Measurements from ENCODE around the gene CLEC7A. TPM values are rescaled to one million over a fixed set of nuclear protein-coding genes. Genes with fewer than 3 reads are reported as not detected.

The CLEC7A gene
- total and polyA plus RNA-seq, 2 donors, result 25.3 to 25.5 TPM

- H3K4me1 ChIP-seq (ENCODE audit: control insufficient read depth in 2 of 2, insufficient read depth in 2 of 2, low read length in 2 of 2), result peaks cover 0 to 6% of the 10 kb centered on the region in 2 donors
- no peaks in the 10 kb centered on the region for H3K36me3 ChIP-seq (ENCODE audit: control insufficient read depth in 2 of 2, insufficient read depth in 2 of 2, low read length in 1 of 2)
- H3K27ac ChIP-seq (ENCODE audit: low read depth in 1 of 2, low read length in 1 of 2), result no peak overlapping the region
- WGBS, result 93% methylated on average over 2 of the region's 2 CpGs
- H3K9me3 ChIP-seq (ENCODE audit: control insufficient read depth in 2 of 2, insufficient read depth in 1 of 2, low read length in 1 of 2), result peaks cover 0 to 6% of the 10 kb centered on the region in 2 donors
- H3K27me3 ChIP-seq (ENCODE audit: control insufficient read depth in 2 of 2, insufficient read depth in 1 of 2, low read length in 1 of 2), result peaks cover 0 to 7% of the 10 kb centered on the region in 2 donors
- DNase-seq (ENCODE audit: low read depth in 6 of 9, low spot score in 9 of 9), result no peak
- no peak overlapping the region for H3K4me3 ChIP-seq (ENCODE audit: low read length in 2 of 2)
Measured at GRCh38 chr12:10151621-10152020, 21.6 kb upstream of the CLEC7A start.

- H3K27me3 ChIP-seq (ENCODE audit: control insufficient read depth in 2 of 2, insufficient read depth in 1 of 2, low read length in 1 of 2), result no peaks in the 10 kb centered on the region
- no peak for DNase-seq (ENCODE audit: low read depth in 6 of 9, low spot score in 9 of 9)
- no peaks in the 10 kb centered on the region for H3K4me1 ChIP-seq (ENCODE audit: control insufficient read depth in 2 of 2, insufficient read depth in 2 of 2, low read length in 2 of 2)
- no peak overlapping the region for H3K27ac ChIP-seq (ENCODE audit: low read depth in 1 of 2, low read length in 1 of 2)
- H3K9me3 ChIP-seq (ENCODE audit: control insufficient read depth in 2 of 2, insufficient read depth in 1 of 2, low read length in 1 of 2), result no peaks in the 10 kb centered on the region
- no peaks in the 10 kb centered on the region for H3K36me3 ChIP-seq (ENCODE audit: control insufficient read depth in 2 of 2, insufficient read depth in 2 of 2, low read length in 1 of 2)
- no peak overlapping the region for H3K4me3 ChIP-seq (ENCODE audit: low read length in 2 of 2)
- WGBS, result 97% methylated on average over 5 of the region's 5 CpGs
Measured at GRCh38 chr12:10147714-10148403, 17.9 kb upstream of the CLEC7A start.

GRCh38 chr12:10142976-10143589 is 13.1 kb upstream of the CLEC7A start:
- no peak for DNase-seq (ENCODE audit: low read depth in 6 of 9, low spot score in 9 of 9)
- Histone ChIP-seq H3K36me3 (ENCODE audit: control insufficient read depth in 2 of 2, insufficient read depth in 2 of 2, low read length in 1 of 2) (no peaks in the 10 kb centered on the region), H3K27me3 (ENCODE audit: control insufficient read depth in 2 of 2, insufficient read depth in 1 of 2, low read length in 1 of 2) (no peaks in the 10 kb centered on the region), H3K4me3 (ENCODE audit: low read length in 2 of 2) (no peak overlapping the region), H3K9me3 (ENCODE audit: control insufficient read depth in 2 of 2, insufficient read depth in 1 of 2, low read length in 1 of 2) (no peaks in the 10 kb centered on the region), H3K4me1 (ENCODE audit: control insufficient read depth in 2 of 2, insufficient read depth in 2 of 2, low read length in 2 of 2) (no peaks in the 10 kb centered on the region), H3K27ac (ENCODE audit: low read depth in 1 of 2, low read length in 1 of 2) (no peak overlapping the region)
- WGBS, result 52% methylated on average over 1 of the region's 1 CpG

- 10% methylated on average over 2 of the region's 2 CpGs for WGBS
- Histone ChIP-seq H3K27ac (ENCODE audit: low read depth in 1 of 2, low read length in 1 of 2) (no peak overlapping the region), H3K9me3 (ENCODE audit: control insufficient read depth in 2 of 2, insufficient read depth in 1 of 2, low read length in 1 of 2) (no peaks in the 10 kb centered on the region), H3K27me3 (ENCODE audit: control insufficient read depth in 2 of 2, insufficient read depth in 1 of 2, low read length in 1 of 2) (no peaks in the 10 kb centered on the region), H3K36me3 (ENCODE audit: control insufficient read depth in 2 of 2, insufficient read depth in 2 of 2, low read length in 1 of 2) (no peaks in the 10 kb centered on the region), H3K4me1 (ENCODE audit: control insufficient read depth in 2 of 2, insufficient read depth in 2 of 2, low read length in 2 of 2) (no peaks in the 10 kb centered on the region), H3K4me3 (ENCODE audit: low read length in 2 of 2) (no peak overlapping the region)
- DNase-seq (ENCODE audit: low read depth in 6 of 9, low spot score in 9 of 9), result peak in 8 of 9 donors; percentile 18 to 74 (median 48)
Measured at GRCh38 chr12:10140001-10140400, 10.0 kb upstream of the CLEC7A start.

GRCh38 chr12:10136637-10137205 is 6.7 kb upstream of the CLEC7A start:
- no peaks in the 10 kb centered on the region for H3K4me1 ChIP-seq (ENCODE audit: control insufficient read depth in 2 of 2, insufficient read depth in 2 of 2, low read length in 2 of 2)
- H3K4me3 ChIP-seq (ENCODE audit: low read length in 2 of 2), result no peak overlapping the region
- H3K36me3 ChIP-seq (ENCODE audit: control insufficient read depth in 2 of 2, insufficient read depth in 2 of 2, low read length in 1 of 2), result no peaks in the 10 kb centered on the region
- DNase-seq (ENCODE audit: low read depth in 6 of 9, low spot score in 9 of 9), result no peak
- H3K27ac ChIP-seq (ENCODE audit: low read depth in 1 of 2, low read length in 1 of 2), result no peak overlapping the region
- no peaks in the 10 kb centered on the region for H3K27me3 ChIP-seq (ENCODE audit: control insufficient read depth in 2 of 2, insufficient read depth in 1 of 2, low read length in 1 of 2)
- WGBS, result 92% methylated on average over 13 of the region's 13 CpGs
- no peaks in the 10 kb centered on the region for H3K9me3 ChIP-seq (ENCODE audit: control insufficient read depth in 2 of 2, insufficient read depth in 1 of 2, low read length in 1 of 2)

- H3K9me3 ChIP-seq (ENCODE audit: control insufficient read depth in 2 of 2, insufficient read depth in 1 of 2, low read length in 1 of 2), result no peaks in the 10 kb centered on the region
- no peaks in the 10 kb centered on the region for H3K36me3 ChIP-seq (ENCODE audit: control insufficient read depth in 2 of 2, insufficient read depth in 2 of 2, low read length in 1 of 2)
- H3K4me3 ChIP-seq (ENCODE audit: low read length in 2 of 2), result no peak overlapping the region
- DNase-seq (ENCODE audit: low read depth in 6 of 9, low spot score in 9 of 9), result no peak
- H3K27me3 ChIP-seq (ENCODE audit: control insufficient read depth in 2 of 2, insufficient read depth in 1 of 2, low read length in 1 of 2), result no peaks in the 10 kb centered on the region
- no peak overlapping the region for H3K27ac ChIP-seq (ENCODE audit: low read depth in 1 of 2, low read length in 1 of 2)
- H3K4me1 ChIP-seq (ENCODE audit: control insufficient read depth in 2 of 2, insufficient read depth in 2 of 2, low read length in 2 of 2), result no peaks in the 10 kb centered on the region
- WGBS, result 96% methylated on average over 4 of the region's 4 CpGs
Measured at GRCh38 chr12:10135126-10135525, 5.1 kb upstream of the CLEC7A start.

- Histone ChIP-seq H3K27me3 (ENCODE audit: control insufficient read depth in 2 of 2, insufficient read depth in 1 of 2, low read length in 1 of 2) (no peaks in the 10 kb centered on the region), H3K36me3 (ENCODE audit: control insufficient read depth in 2 of 2, insufficient read depth in 2 of 2, low read length in 1 of 2) (no peaks in the 10 kb centered on the region), H3K4me1 (ENCODE audit: control insufficient read depth in 2 of 2, insufficient read depth in 2 of 2, low read length in 2 of 2) (no peaks in the 10 kb centered on the region), H3K27ac (ENCODE audit: low read depth in 1 of 2, low read length in 1 of 2) (no peak overlapping the region), H3K9me3 (ENCODE audit: control insufficient read depth in 2 of 2, insufficient read depth in 1 of 2, low read length in 1 of 2) (no peaks in the 10 kb centered on the region), H3K4me3 (ENCODE audit: low read length in 2 of 2) (no peak overlapping the region)
- WGBS, result 97% methylated on average over 6 of the region's 6 CpGs
- DNase-seq (ENCODE audit: low read depth in 6 of 9, low spot score in 9 of 9), result no peak
Measured at GRCh38 chr12:10132850-10133370, 2.9 kb upstream of the CLEC7A start.

GRCh38 chr12:10131111-10131690 is 1.2 kb upstream of the CLEC7A start:
- no peaks in the 10 kb centered on the region for H3K36me3 ChIP-seq (ENCODE audit: control insufficient read depth in 2 of 2, insufficient read depth in 2 of 2, low read length in 1 of 2)
- no peaks in the 10 kb centered on the region for H3K4me1 ChIP-seq (ENCODE audit: control insufficient read depth in 2 of 2, insufficient read depth in 2 of 2, low read length in 2 of 2)
- H3K4me3 ChIP-seq (ENCODE audit: low read length in 2 of 2), result no peak overlapping the region
- no peaks in the 10 kb centered on the region for H3K9me3 ChIP-seq (ENCODE audit: control insufficient read depth in 2 of 2, insufficient read depth in 1 of 2, low read length in 1 of 2)
- no peaks in the 10 kb centered on the region for H3K27me3 ChIP-seq (ENCODE audit: control insufficient read depth in 2 of 2, insufficient read depth in 1 of 2, low read length in 1 of 2)
- no peak overlapping the region for H3K27ac ChIP-seq (ENCODE audit: low read depth in 1 of 2, low read length in 1 of 2)
- DNase-seq (ENCODE audit: low read depth in 6 of 9, low spot score in 9 of 9), result no peak
- WGBS, result 95% methylated on average over 2 of the region's 2 CpGs

GRCh38 chr12:10128687-10129086 is 1.3 kb downstream of the CLEC7A start:
- Histone ChIP-seq H3K9me3 (ENCODE audit: control insufficient read depth in 2 of 2, insufficient read depth in 1 of 2, low read length in 1 of 2) (no peaks in the 10 kb centered on the region), H3K4me1 (ENCODE audit: control insufficient read depth in 2 of 2, insufficient read depth in 2 of 2, low read length in 2 of 2) (no peaks in the 10 kb centered on the region), H3K27me3 (ENCODE audit: control insufficient read depth in 2 of 2, insufficient read depth in 1 of 2, low read length in 1 of 2) (no peaks in the 10 kb centered on the region), H3K4me3 (ENCODE audit: low read length in 2 of 2) (no peak overlapping the region), H3K36me3 (ENCODE audit: control insufficient read depth in 2 of 2, insufficient read depth in 2 of 2, low read length in 1 of 2) (no peaks in the 10 kb centered on the region), H3K27ac (ENCODE audit: low read depth in 1 of 2, low read length in 1 of 2) (no peak overlapping the region)
- peak in 1 of 9 donors; percentile 40 for DNase-seq (ENCODE audit: low read depth in 6 of 9, low spot score in 9 of 9)
- 63% methylated on average over 5 of the region's 5 CpGs for WGBS
